GM23338 (cell line): ENCODE measurements around the gene KCNT1.

Source experiments
- CTCF ChIP-seq, 2 experiments: fragments of 200-600 bp in 1 of 2; sonication (generic) in 1 of 2; conservative IDR thresholded peaks; 2 replicates each; pipeline versions ENCODE4 v1.5.1 to v1.6.1; 2016 to 2017; ENCODE audit warnings: antibody characterized with exemption in 2 of 2, low read depth in 2 of 2, mild to moderate bottlenecking in 2 of 2, moderate library complexity in 1 of 2
- REST ChIP-seq: IDR thresholded peaks from one replicate; pipeline ENCODE4 v1.6.1; 2018; ENCODE audit warnings: antibody characterized with exemption; ENCODE audit not compliant: unreplicated experiment

- TF ChIP-seq REST (no peak), CTCF (conservative IDR thresholded peaks at IDR 0.05; ENCODE audit: low read depth in 2 of 2) (no peak)
These were observed 9.9 kb downstream of the KCNT1 start for GRCh38 chr9:135711881-135712280.
